T-helper 2 cell treated with Interferon-gamma antibody and Interleukin-4, amounts not matched to agents 100 ng/mL and 5 ng/mL, for 36 hours (primary cell): ENCODE measurements around the gene NLE1. TPM values are rescaled to one million over a fixed set of nuclear protein-coding genes. Genes with fewer than 3 reads are reported as not detected.

Source experiments
- intact Hi-C: fragments of 100-400 bp; cut with micrococcal nuclease; formaldehyde crosslinking; loops from one replicate; pipeline ENCODE4 v1.15.1; 2023
- total RNA-seq: library from RNA; stranded (reverse); gene quantifications from 2 replicates; pipeline ENCODE4 v1.2.3, GENCODE V29; 2022

The NLE1 gene
- total RNA-seq, 1 donor from 2014 or later = 22.9 TPM

- intact Hi-C loops = loop anchor here (1.0 kb wide), 2 partner anchors 15 to 65 kb away; no protein-coding TSS in a partner anchor
Observed at GRCh38 chr17:35088356-35088880, 53.7 kb downstream of the NLE1 start.

- intact Hi-C loops = loop anchor here (1.0 kb wide), 2 partner anchors 15 to 65 kb away; no protein-coding TSS in a partner anchor
Observed at GRCh38 chr17:35087731-35088355, 54.3 kb downstream of the NLE1 start.

GRCh38 chr17:35086931-35087573 is 55.1 kb downstream of the NLE1 start:
- intact Hi-C loops = no loop called here

GRCh38 chr17:35086164-35086563 is 55.9 kb downstream of the NLE1 start:
- intact Hi-C loops = no loop called here

- intact Hi-C loops = no loop called here
Observed at GRCh38 chr17:35084987-35085386, 57.1 kb downstream of the NLE1 start.

- intact Hi-C loops = no loop called here
Observed at GRCh38 chr17:35083071-35083470, 59.0 kb downstream of the NLE1 start.

- intact Hi-C loops = no loop called here
Observed at GRCh38 chr17:35082073-35082657, 59.9 kb downstream of the NLE1 start.

GRCh38 chr17:35081638-35082037 is 60.5 kb downstream of the NLE1 start:
- intact Hi-C loops = no loop called here

GRCh38 chr17:35080536-35080935 is 61.6 kb downstream of the NLE1 start:
- intact Hi-C loops = no loop called here

- intact Hi-C loops = no loop called here
Observed at GRCh38 chr17:35079547-35080423, 62.3 kb downstream of the NLE1 start.

Other genes with a start within 250 kb of the NLE1 start
- 0.86 and 1.9 TPM in 2 replicates for gene CCT6B, start 180.8 kb downstream of the NLE1 start, total RNA-seq
- gene ZNF830, start 180.8 kb downstream of the NLE1 start, total RNA-seq = 24.6 and 26.1 TPM in 2 replicates
- gene LIG3, start 161.8 kb downstream of the NLE1 start, total RNA-seq = 45.1 and 46.1 TPM in 2 replicates
- gene RFFL, start 78.6 kb downstream of the NLE1 start, total RNA-seq = 30.7 and 39.6 TPM in 2 replicates
- 31.4 and 37.6 TPM in 2 replicates for gene RAD51D, start 22.4 kb downstream of the NLE1 start, total RNA-seq
- gene FNDC8, start 20.7 kb downstream of the NLE1 start, total RNA-seq = not detected in 2 replicates
- 0.07 and 0.18 TPM in 2 replicates for gene UNC45B, start 5.5 kb upstream of the NLE1 start, total RNA-seq
- not detected in 2 replicates for gene SLC35G3, start 52.1 kb upstream of the NLE1 start, total RNA-seq
- 103 TPM in 2 replicates for gene SLFN5, start 100.8 kb upstream of the NLE1 start, total RNA-seq
- 86.6 and 88.2 TPM in 2 replicates for gene SLFN11, start 231.3 kb upstream of the NLE1 start, total RNA-seq